GM19239 (cell line): Measurements from ENCODE around the gene GATA5.
"Not testable (repeated sequence)": the region's sequence is repeated elsewhere in the genome, so short reads cannot be mapped to it uniquely, and the experiment has no call there.

Experiments used
- DNase-seq: peaks from one replicate; pipeline ENCODE4 v3.0.0; 2011; ENCODE audit warnings: low spot score; ENCODE audit not compliant: insufficient read length
- FAIRE-seq: peaks from 2 replicates; lab custom pipeline; 2011; peaks lifted over from hg19 to GRCh38; lab: Jason Lieb, UNC

The GATA5 gene

GRCh38 chr20:62439218-62439617 lies 36.6 kb downstream of the GATA5 start:
- DNase-seq (no peak), FAIRE-seq (no peak)

DNA sequence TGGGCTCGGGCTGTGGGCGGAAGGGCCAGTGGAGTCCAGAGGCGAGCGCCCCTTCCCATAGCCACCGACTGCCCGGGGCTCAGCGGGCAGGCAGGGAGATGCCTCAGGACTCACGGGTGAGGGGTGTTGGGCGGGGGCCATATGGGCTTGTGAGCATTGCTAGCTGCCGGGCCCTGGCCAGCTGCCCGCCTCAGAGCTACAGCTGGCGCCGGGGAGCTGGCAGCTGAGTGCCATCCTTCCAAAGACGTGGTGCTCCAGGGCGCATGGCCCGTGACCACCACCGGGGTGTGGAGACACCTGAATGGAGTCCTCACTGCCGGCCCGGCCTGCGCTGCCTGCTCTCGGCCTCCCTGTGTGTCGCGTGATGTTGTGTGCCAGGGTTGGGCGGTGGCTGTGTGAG lies 37.9 kb downstream of the GATA5 start:
- DNase-seq (no peak), FAIRE-seq (no peak)

- FAIRE-seq (no peak), DNase-seq (no peak)
Measured at GRCh38 chr20:62437496-62437895, 38.3 kb downstream of the GATA5 start.

DNA sequence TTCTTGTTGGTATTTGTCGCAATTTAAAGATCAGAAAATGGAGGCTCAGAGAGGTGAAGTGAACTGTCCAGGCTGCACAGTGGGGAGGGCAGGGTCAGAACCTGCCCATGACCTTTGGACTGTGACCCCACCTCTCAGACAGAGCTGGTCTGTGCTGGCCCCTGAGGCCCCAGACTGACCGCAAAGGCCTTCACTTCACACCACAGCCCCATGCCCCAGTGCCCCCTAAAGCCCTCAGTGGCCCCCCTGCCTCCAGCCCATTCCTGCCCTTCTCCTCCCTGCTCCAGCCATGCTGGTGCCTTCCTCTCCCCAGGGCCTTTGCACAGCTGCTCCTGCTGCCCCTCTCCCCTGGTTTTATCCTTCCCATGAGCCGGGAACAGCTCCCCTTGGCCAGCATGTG lies 39.1 kb downstream of the GATA5 start:
- DNase-seq = no peak
- FAIRE-seq = no peak

DNA sequence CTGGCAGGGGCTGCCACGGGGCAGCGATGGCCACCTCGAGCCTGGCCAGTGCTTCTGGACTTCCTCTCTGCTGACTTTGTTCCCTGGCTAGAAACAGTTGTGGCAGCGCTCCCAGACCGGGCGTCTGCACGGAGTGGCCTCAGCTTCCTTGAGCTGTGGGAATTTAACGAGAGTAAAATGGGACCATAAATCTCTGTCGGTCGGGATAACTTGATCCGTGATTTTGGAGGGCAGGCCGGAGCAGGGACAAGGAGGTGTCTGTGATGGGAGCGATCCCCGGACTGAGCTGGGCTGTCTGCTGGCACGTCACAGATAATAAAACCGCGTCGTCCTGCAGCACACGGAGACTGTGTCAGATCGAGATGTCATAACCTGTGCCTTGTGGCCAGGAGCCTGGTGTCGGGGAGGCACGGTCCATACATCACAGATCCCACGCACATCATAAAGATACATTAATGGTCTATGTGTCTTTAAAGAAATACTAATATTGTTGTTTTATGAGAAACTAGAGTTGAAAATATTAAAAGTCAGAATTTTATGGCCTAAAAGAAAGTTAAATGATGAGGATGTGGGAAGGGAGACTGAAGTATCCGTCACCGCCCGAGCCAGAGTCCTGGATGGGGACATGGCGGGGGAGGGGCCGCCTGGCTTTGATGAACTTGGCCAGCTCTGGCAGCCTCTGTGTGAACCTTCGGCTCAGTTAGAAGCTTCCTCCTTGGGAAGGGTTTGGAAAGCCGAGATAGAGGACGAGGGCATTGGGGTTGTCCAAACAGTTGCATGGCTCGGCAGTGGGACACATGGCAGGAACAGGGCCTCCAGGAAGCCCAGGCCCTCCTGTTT lies 41.9 kb downstream of the GATA5 start:
- DNase-seq (no peak), FAIRE-seq (no peak)

DNA sequence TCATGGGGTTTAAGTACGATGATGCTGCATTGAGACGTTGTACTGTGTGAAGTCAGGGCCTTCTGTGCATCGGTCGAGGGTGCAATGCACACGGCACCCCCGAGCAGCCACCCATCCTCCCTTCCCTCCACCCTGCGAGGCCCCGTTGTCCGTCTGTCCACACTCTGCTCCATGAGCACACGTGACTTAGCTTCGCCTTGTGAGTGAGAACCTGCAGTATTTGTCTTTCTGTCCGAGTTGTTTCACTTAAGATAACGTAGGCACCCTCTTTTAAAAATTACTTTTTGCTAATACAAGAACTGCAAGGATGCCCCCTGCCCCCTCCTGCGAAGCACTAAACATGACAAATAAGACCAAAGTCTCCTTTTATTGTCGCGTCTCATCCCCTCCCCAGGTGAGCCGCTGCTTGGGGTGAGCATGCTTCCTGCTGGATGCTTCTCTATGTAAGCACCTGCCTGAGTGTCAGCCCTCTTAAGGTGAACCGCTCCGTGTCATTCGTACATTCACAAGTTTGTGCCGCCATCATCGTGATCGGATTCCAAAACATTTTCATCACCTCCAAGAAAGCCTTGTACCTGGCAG lies 44.8 kb downstream of the GATA5 start:
- FAIRE-seq (no peak), DNase-seq (no peak)

DNA sequence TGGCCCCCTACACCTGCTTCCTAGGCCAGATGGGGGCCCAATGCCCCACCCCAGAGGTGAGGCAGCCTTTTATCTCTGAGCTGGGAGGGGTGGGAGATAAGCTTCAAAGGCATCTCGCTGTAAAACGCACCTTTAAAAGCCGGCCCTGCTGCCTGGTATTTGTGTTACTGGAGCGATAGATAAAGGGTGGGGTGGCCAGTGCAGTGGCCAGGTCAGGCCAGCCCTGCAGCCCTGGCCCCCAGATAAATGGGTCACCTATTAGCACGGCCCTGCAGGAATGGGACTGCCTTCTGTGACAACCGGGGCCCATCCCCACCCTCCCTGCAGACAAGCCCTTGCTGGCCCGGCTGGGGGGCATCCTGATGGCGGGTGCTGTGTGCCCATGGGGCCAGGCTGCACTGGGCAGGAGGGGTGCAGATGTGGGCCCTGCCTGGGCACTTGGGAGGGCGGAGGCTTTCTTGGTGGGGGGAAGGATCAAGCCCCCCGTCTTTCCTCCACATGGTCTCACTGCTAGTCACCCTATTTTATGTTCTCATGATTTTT lies 45.4 kb downstream of the GATA5 start:
- DNase-seq = no peak
- no peak for FAIRE-seq

DNA sequence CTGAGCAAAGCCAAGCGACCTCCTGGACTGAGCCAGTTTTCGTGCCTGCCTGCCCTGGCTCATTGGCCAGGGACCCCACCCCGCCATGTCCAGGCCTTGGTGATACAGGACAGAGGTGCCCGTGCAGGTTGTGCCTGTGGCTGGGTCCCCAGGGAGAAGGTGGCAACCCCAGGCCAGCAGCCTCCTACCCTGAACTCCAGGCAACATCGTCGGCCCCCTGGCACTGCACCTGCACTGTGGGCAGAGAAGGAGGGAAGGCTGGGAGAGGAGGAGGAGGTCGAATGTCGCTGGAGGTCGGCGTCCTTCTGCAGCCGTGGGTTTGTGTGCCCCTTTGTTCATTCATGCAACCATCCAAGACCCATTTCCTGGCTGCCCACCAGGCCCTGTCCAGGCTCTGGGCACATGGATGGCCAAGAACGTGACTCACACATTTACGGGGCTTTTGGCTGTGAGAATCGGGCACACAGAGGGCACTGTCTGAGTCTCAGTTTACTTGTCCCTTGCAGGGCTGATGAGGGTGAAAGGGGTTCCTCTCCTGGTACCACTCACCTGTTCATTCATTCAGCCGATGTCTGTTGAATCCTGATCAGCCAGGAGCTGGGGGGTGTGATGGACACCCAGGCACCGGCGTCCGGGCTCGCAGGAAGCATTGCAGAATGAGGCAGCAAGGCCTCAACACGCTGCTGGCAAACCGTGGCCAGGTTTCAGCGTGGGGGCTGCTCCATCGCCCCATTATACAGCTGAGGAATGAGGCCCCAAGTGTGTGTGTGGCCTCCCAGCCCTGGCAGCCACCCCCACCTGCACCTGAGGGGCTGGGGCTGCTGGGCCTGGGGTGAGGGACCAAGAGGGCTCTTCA lies 46.1 kb downstream of the GATA5 start:
- no peak for DNase-seq
- FAIRE-seq = no peak

DNA sequence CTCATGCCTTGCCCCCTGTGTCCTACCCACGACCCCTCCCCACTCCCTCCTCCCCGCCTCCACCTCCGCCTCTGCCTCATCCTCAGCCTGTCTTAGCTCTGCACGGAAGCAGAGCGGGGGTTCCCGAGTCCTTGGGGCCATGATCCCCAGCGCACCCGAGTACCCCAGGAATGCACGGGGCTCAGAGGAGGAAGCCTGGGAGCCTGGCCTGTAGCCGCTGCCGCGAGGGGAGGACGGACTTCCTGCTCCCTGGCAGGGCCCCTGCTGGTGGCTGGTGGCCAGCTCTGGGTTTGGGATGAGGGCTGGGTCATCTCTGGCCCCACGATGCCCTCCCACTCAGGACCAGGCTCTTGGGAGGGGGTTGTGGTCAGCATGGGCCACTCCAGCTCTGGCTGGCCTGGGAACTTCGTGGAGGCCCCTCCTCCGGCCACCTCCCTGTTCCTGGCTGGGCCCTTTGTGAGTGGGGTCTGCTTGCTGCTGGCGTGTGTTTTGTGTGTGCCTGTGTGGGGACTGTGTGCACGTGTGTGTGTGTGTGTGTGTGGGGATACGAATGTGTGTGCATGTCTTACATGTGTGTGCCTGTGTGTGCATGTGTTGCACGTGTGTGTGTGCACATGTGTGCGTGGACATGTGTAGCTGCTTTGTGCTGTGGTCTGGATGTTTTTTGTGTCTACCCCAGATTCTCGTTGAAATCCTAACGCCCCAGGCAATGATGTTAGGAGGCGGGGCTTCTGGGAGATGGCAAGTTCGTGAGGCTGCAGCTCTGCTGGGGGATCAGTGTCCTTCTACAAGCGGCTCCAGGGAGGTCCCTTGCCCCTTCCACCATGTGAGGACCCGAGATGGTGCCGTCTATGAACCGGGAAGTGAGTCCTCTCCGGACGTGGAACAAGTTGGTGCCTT lies 47.1 kb downstream of the GATA5 start:
- FAIRE-seq (no peak), DNase-seq (no peak)

- FAIRE-seq = no peak
- DNase-seq = no peak
Measured at GRCh38 chr20:62428002-62428372, 47.8 kb downstream of the GATA5 start.

GRCh38 chr20:62427172-62428001 lies 48.4 kb downstream of the GATA5 start, which contains the start of gene RBBP8NL:
Gene RBBP8NL (minus strand): TSS chr20:62427539. CDS start chr20:62419647, 7,892 bp downstream.
- DNase-seq (no peak), FAIRE-seq (no peak)

- DNase-seq (no peak), FAIRE-seq (no peak)
Measured at GRCh38 chr20:62426699-62427131, 49.1 kb downstream of the GATA5 start.

- FAIRE-seq, DNase-seq: not testable (repeated sequence)
Measured at GRCh38 chr20:62426059-62426348, 49.8 kb downstream of the GATA5 start.

DNA sequence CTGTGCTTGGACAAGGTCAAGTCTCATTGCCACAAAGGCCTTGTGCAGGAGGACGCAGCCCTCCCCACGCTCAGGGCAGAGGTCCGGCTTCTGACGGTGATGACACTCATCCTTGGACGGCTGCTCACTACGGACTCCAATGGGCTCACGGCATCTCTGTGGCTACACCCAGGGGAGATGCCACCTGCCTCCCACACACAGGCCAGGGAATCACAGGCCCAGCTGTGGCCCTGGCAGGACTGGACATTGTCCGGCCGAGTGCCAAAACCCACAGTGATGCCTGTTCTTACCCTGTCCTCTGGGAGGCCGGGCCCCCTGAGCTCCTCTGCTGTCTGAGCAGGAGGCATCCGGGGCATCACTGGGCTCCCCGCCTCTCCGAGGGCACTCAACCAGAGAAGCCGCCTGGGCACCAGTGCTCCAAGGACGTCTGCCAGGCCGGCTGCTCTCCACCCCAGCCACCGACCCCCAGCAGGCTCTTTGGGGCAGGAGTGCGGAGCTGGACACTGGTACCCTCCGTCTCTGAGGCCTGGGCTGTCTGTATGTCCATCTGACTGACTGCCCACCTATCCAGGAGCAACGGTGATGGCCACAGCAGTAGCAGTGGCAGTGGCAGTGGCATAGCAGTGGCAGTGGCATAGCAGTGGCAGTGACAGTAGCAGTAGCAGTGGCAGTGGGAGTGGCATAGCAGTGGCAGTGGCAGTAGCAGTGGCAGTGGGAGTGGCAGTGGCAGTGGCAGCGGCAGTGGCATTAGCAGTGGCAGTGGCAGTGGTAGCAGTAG lies 50.3 kb downstream of the GATA5 start:
- no peak for FAIRE-seq
- no peak for DNase-seq

DNA sequence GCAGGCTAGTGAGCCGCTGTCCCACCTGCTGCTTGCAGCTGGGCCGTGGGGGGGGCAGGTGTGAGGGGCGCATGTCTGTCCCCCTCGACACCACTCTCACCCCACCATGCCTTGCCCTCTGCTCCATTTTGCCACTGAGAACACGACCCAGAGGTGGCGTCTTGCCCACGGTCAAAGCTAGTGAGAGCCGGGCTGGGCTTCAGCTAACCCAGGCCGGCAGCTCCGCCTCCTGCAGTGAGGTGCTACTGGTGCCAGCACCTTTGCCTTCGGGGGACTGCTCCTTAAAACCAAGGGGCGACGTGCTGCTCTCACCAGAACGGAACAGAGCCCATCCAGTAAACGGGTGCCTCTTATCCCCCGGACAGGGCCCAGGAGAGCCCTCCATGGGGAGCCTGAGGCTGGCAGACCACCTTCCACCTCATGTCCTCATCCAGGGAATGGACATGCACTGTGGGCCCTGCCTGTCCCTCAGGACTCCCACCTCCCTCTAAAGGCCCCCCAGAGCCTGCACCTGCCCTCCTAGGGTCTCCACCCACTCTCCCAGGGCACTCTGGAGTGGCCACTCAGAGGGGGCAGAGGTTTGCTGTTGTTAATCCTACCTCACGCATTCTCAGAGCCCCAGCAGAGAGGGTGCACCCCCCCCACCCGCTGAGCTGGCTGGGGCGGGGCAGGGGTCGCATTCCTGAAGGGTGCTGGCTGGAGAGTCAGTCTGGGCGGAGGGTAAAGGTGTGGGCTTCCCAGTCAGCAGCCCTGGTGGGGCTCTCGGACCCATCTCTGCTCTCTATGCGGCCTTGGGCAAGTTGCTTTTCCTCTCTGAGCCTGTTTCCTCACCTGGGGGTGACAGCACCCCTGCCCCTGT lies 51.3 kb downstream of the GATA5 start:
- no peak for FAIRE-seq
- DNase-seq = no peak

DNA sequence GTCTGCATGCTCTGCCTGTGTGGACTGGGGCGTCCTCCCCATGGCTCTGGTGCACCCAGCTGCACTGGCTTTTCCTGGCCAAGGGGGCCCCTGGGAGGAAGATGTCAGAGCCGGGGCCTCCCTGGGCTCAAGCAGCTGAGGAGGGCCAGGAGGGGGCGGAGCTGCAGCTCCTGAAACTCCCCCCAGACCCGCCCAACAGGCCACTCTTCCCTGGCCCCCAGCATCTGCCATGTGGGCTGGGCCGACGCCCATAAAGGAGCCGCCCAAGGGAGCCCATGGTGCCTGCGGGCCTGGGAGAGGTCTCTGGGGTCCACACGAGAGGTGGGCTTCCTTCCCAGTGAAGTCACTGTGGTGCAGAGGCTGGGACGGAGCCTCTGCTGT lies 52.5 kb downstream of the GATA5 start:
- no peak for DNase-seq
- no peak for FAIRE-seq

DNA sequence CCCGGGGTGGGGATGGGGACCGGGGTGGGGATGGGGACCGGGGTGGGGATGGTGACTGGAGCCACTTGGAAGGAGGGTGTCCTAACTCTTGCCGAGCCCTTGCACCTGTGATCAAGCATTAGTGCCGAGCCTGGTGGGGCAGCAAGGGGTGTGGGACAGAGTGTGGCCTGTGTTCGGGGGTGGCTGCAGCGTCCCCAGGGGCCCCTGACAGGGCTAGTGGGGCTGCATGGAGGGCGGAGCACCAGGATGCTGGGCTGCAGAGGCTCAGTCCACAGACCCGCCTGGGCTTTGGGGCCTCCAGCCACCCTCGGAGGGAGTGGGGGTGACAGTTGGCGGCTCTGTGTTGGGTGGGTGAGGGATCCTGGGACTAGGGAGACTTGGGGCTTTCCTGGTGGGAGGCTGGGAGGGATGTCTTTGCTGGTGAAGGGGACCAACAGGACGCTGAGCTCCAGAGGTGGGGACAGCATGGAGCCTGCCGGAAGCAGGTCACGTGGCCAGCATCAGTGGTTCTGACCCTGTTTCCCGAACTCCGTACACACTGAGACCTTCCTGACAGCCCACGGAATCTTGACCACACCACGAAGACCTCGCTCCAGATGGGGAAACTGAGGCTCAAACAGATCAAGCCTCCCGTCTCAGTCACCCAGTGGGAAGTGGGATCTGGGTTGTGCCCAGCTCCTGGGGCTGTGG lies 53.0 kb downstream of the GATA5 start:
- DNase-seq (no peak), FAIRE-seq (no peak)
